ENCODE measurements around the gene COL11A2.

COL11A2 gene

DNA sequence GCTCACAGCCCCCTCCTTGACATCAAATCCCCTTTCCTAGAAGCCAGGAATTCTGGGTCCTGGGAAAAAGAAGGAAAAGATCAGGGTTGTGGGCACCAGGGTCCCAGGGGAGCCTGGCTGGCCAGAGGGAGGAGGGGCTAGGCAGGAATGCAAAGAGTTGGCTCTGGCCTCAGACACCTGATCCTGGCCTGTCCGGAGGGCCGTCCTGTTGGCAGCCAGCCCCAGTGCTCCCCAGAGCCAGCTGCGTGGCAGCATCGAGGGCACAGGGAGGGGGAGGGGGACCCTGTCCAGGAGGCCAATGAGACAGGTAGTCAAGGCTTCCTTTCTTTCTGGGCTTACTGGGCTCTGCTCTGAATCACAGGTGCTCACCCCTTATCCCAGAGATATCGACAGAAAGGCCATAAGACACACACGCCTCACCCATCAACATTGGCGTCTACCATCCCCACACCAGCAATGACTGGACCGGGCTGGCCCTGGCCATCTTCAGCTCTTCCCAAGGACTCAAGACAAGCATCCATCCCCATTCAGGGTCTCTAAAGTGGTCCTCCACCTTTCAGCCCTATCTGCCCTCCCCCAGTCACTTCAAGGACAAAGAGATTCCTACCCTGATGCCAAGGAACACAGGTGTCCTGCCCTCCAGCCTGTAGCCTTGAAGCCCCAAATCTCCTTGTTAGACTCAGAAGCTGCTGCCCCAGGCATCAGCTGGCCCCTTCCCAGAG is 723 bp downstream of the COL11A2 start:
- DNase-seq, result no peak

DNA sequence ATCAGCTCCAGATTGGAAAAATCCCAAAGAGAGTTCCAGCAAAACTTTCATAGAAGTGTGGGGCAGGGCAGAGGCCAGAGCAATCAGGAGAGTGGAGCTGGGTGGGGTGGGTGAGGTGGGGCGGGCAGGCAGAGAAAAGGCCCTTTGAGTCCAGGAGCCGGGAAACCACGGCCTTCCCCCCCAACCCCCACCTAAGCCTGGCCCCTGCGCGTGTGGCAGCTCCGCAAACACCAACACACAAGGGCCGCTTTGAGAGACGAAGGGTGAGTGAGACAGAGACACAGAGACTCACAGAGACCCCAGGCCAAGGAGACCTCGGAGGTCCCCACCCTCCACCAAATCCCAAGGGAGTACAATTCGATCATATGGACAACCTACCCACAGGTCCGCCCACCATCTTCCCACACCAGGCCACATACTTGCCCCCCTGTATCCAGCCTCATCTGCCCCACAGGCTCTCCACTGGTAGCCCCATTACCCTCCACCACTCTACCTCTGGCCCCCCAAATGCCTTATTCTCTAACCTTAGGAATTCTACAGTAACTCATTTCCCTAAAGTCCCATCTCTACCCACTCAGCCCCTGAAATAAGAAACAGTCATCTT is 1.7 kb downstream of the COL11A2 start:
- DNase-seq, result no peak

DNA sequence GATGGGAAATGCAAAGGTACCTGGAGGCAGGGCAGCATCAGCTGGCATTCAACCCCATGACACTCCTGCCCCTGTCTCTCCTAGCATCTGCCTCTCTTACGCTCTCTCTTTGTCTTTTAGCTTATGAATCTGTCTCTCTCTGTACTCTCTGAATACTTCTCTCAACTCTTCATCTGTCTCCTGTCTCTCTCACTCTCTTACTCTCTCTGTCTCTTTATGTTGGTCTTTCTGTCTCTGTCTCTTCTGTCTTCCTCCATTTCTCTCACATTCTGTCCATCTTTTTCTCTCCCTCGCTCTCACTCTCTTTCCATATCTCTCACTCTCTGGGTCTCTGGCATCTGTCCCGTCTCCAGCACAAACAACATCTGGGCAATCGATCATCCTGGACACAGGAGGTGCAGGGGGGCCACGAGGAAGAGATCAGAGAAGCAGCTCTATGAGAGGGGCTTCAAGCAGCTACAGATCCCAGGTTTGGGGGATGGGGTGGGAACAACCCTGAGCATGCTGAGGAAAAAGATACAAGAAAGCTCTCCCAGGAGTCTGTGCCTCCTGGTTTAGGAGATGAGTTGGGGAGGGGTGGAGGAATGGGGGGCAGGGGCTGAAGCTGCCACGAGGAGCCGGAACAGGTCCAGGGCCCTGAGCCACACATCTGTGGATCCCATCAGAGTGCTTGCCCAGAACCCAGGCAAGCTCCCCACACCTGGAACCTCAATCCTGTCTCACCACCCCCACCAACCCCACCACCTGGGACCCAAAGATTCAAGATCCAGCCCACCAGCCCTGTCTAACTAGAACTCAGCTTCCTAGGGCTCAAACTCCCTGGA is 2.4 kb downstream of the COL11A2 start:
- DNase-seq, result no peak

DNA sequence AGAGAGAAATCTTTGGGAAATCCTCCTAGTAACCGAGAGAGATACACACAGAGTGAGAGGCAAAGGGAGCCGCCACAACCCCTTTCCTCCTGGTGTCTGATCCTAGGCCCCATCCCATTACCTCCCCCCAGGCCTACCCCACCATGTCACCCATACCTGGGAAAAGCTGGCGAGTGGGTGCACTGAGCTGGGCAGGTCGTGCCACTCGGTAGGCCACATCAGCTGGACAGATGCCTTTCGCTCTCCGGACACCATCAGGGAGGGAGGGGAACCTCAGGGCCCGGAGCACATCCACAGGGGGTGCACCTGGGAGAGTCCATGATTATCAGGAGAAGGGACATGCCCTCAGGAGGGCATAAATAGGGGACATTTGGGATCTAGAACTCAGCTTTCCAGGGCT is 3.1 kb downstream of the COL11A2 start:
- DNase-seq, result no peak

DNA sequence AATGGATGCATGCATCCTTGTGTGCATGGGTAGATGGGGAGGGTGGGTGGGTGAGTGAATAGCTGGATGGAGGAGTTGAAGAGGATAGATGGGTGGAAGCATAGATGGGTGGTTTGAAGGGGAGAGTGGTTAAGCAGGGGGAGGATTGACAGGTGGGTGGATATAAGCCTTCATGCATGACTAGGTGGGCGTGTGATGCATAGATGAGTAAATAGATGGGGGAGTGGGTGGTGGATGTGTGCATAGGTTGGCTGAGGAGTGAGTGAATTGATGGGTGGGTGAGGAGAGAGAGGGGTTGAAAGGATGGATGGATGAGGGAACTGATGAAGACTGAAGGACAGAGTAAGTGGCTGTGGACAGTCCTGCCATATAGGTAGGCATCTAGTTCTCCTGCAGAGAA is 4.5 kb downstream of the COL11A2 start:
- DNase-seq, result no peak

DNA sequence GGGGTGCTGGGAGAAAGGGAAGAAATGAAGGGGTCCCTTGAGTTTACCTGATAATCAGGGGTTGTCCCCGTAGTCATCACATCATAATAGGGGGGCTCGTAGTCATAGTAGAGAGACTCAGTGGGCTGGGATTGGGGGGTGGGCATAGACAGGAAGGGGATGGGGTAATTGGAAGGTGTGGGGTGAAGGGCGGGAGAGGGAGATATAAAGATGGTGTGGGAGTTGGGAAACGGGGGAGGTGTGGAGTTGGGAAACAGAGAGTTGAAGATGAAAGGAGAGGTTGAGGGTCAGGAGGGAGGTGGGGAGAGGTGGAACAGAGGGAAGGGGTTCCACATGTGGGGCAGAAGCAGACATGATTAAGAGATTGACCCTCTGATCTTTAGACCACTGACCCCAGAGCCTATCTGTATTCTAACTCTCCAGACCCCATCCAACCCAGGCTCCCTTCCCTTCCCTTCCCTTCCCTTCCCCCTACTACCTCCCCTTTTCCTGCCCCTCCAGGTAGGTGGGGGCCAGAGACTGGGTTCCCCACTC is 6.5 kb downstream of the COL11A2 start:
- no peak for DNase-seq

DNA sequence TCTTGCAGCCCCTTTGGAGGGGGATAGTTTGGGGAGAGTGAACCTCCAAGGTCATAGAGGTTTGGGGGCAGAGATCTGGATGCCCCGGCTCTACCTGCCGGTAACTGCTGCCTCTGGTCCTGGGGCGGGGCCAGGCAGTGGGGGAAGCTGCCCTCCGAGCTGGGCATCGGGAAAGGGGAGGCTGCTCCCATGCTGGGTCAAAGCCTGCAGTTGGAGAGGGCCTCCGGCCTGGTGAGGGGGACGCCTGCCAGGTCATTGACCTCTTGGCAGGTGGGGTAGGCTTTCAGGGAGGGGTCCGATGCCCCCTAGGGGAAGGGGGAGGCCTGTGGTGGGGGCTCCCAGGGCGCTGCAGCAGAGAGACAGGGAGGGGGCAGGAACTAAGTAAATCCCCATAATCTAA is 7.1 kb downstream of the COL11A2 start:
- DNase-seq, result no peak

DNA sequence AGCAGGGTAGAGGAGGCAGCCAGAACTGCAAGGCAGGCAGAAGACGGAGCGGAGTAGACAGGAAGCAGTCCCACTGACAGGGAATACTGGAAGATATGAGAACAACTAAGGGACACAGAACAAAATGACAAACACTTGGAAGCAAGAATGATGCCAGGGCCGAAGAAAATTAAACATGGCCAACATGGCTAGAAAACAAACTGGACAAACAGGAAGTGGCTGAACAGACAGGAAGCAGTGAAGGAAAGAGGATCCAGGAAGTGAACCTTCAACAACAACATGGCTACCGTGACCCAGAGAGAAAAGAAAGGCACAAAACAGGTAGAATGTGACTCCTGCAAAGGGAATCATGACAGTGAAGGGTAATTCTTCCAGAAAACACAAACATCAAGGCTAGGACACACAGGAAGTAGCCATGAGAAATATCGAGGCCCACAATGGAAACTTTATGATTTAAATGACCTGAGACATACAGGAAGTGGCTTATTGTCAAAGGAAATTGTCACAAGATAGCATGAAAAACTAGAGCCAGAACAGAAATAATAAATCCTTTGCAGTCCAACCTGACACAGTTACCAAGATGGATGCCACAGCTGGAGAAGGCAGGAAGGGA is 9.1 kb downstream of the COL11A2 start:
- DNase-seq, result no peak

DNA sequence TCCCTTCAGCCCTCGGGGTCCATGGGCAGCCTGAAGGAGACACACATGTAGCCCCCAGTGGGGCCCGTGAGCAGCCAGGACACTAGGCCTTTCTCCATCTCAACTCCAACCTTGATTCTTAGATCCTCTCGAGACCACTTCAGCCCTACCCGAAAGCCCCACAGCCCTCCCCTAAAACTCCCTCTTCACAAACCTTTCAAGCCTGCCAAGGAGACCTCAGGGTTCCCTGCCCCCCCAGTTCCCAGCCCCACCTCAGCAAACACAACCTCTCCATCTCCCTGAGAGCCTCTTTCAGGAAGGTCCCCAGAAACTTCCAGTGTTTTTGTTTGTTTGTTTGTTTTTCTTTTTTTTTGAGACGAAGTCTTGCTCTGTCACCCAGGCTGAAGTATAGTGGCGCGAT is 11.1 kb downstream of the COL11A2 start:
- DNase-seq, result no peak

DNA sequence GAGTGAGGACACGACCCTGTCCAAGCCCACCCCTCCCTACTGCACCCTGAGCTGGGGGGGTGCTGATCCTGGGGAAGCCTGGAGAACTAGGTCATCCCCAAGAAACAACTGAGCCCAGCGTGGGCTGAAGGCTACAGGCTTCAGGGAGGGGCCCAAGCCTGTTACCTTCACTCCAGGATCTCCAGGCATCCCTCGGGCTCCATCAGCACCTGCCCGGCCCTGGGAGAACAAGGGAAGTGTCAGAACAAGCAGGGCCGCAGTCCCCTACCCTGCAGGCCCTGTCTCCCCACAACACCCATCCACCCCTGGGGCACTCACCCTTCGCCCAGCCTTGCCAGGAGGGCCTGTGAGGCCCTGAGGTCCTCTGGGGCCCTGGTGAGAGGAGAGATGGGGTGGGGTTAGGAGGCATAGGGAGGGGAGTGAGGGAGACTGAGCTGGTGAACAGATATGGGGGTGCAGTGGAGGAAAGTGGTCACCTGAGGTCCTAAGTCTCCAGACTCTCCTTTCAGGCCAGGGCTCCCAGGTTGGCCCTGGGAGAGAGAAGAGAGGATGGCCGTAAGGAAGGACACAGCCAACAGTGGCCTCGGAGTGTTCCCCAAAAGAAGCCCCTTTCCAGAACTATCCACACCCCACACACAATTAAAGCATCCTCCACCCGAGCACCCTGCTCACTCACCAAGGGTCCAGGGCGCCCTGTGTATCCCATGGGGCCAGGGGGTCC is 13.4 kb downstream of the COL11A2 start:
- no peak for DNase-seq

DNA sequence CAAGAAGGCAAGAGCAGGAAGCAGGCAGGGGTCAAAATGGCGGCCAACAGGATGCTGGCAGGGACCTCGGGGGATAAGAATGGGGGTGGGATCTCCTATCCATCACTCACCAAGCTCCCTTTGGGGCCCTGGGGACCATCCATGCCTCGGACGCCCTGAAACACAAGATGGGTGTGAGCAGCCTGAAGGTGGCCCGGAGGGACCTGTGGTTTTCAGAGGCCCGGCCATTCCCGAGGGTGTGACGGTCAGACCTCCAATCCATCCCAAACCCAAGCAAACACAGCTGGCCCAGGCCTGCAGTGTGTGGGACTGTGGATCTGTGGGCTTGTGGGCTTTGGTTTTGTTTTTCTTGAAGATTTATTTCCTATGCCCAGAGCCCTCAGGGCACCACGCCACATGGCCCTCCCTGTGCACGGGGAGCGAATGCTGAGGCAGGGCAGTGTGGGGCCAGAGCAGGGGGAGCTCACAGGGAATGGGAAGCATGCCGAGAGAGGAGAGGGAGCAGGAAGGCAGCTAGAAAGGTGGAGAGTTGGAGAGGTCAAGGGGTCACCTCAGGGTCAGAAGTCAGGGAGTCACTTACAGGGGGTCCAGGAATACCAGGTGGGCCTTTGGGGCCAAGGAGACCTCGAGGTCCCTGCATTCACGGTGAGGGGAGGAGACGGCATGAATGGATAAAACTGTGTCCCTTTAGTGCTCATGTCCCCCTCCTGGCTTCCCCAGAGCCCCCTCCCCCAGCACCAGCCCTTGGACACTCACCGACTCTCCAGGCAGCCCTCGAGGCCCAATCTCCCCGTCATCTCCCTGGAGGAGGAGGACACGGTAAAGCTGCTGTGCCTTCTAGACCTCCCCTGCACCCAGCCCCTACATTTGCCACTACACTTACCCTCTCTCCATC is 14.5 kb downstream of the COL11A2 start:
- no peak for DNase-seq

DNA sequence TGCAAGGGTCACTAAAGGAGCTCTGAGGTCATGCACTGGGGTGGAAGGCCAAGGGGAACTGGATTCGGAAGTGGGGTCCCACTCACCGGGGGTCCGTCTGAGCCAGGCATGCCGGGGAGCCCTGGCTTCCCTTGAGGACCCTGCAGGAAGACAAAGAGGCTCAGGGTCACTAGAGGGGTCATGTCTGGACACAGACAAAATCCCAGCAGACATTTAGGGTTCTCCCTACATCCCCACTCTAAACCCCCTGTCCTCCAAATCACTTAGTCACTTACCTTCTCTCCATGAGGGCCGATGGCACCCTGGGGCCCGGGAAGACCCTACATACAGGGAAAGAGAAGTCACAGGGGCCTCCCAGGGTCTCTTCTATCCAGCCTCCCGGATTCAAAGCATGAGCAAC is 15.4 kb downstream of the COL11A2 start:
- DNase-seq, result no peak

DNA sequence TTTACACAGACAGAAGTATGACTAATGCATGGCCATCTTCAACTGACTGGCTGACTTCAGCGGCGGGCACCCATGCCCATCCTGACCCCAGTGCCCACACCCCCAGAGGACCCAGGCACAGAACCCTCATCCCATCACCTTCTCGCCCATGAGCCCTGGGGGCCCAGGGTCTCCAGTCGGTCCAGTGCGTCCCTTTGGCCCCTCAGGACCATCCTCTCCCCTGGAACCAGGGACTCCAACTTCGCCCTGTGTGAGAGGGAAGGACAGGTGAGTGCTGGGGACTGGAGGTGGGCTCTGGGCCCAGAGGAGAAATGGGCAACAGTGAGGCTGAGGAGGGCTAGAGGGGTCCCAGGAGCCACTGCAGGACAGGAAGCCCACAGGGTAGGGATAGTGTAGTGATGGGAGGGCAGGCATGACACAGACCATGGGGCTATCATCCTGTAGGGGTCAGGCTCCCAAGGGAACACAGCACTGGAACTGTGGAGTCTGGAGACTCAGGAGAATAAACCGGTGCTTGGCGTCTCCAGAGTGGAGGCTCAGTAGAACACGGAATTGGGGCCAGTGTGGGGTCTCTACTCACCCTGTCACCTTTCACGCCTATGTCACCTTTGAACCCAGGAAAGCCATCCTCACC is 16.7 kb downstream of the COL11A2 start:
- DNase-seq, result no peak

DNA sequence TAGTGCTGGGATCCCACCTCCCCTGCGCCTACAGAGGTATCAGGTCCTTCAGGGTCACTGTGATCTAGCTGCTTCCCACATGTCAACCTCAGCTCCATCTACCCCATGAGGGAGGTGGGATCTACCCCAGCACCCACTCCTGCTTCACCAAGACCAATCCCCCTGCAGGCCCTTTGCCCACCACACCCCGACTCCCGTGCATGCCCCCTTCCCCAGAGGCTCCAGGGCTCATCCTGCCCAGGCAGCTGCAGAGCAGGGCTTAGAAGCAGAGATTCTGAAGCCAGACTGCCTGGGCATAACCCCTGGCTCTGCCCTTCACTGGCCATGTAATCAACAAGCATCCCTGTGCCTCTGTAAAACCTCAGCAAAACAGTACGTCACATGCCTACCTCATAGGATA is 17.5 kb downstream of the COL11A2 start:
- DNase-seq, result no peak

DNA sequence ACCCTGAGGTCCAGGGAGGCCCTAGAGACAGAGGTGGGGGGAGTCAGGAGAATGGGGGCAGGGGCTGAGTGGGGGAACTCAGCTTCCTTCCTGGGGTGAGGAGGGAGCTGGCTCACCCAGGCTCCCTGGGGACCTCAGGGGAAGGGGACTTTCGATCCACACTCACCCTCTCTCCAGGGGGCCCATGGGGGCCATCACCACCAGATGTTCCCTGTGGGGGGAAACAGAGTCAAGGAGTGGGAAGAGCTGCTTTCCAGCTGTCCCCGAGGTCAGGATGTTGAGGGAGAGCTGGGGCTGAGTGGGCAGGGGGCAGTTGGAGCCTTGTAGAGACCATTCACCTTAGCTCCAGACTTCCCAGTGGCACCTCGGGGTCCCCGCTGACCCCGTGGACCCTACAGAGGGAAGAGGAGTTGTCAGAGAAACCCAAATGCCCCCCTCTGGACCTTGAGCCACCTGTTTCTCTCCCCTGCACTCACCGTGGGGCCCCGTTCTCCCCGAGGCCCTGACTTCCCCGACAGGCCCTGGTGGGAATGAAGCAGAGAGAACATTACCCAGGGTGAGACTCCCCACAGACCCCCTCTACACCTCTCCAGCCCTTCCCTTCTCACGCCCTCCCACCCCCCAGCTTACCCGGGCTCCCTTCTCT is 18.6 kb downstream of the COL11A2 start:
- no peak for DNase-seq

DNA sequence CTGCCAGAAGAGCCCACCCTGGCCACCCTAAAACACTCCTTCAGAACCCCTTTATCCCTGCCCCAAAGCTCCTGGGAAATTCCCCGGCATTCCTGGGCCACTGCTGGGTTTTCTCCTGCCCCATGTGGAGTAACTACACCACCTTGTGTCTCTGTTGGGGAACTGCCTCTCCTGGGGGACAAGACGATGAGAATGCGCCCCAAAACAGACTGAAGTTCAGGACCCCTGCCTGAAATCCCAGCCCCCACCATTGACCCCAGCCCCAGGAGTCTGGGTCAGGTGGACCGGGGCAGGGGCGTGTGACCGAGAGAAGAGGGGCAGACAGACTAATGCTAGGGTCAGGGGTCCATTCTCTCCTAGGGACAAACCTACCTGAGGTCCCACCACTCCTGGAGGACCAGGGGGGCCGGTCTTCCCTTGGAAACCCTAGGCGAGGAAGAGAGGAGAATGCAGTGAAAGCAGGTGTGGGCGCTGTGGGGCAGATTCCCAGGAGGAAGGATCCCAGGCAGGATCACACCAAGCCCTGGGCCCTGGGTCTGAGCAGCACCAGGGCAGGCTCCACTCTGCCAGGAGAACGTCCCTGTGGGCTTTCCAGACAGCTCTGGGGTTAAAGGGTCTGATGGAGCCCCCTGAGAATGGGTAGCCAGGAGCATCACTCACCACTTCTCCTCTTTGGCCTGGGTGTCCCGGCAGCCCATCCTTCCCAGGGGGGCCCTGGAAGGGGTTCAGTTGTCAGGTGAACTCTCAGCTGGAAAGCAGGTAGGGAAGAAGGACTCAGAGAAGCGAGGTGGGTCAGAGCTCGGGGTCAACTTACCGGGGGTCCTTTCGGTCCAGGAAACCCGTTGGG is 19.4 kb downstream of the COL11A2 start:
- no peak for DNase-seq

DNA sequence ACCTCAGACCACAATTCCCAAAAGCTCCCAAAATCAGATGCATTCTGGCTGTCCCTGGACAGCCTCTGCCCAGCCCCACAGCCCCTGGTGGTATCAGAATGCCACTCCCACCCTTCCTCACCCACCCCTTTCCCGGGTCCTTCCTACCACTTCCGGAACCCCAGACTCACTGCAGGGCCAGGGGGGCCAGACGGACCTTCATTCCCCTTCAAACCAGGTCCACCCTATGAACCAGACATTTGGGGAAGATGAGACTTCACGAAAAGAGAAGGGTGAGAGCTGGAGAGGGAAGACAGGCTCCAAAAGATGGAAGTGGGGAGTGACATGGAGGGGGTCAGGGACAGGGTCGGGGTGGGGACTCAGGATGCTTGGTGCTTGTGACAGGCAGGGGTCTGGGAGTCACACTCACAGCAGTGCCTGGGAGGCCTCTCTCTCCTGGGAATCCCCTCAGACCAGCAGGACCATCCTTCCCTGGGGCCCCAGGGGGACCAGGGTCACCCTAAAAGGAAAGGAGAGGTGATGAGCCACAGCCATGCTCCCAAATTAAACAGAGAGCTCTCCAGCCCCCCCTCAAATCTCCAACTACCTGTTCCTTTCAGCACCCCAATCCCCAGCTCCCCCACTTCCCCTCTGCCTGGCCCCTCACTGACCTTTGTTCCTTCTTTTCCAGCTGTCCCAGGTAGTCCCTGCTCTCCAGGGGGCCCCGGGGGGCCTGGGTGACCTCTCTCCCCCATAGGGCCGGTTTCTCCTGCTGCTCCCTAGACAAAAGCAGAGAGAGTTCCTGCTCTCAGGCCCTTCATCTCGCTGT is 20.2 kb downstream of the COL11A2 start:
- DNase-seq, result no peak

DNA sequence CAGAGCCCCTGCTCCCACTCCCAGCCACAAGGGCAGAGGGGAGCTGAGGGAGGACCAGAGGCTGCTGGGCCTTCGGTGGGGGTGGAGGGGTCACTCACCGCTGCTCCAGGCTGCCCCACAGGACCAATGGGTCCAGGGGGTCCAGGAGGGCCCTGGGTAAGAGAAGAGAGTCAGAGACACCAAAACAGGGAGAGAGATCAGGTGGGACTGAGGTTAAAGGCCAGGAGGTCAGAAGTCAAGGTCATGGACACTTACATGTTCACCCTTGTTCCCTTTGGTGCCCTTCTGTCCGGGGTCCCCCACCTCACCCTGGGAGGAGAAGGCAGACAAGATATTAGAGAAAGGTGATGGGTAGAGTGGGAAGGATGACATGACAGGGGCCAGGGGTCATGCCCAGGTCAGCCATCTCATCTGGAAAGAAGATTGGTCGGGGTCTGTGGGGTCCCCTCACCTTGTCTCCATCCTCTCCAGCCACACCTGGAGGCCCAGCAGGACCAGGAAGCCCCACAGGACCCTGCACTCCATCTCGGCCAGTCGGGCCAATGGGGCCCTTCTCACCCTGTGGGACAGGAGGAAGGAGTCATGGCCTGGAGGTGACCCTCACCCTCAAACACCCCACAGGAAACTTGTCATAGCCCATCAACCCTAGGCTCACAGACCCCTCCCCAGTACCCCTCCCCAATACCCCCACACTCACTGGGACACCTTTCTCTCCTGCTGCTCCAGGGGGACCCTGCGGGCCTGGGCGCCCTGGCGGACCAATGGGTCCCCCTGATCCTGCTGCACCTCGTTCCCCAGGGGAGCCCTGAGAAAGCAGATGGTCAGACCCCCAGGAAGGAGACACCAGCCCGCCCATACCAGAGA is 21.0 kb downstream of the COL11A2 start:
- no peak for DNase-seq

All from DMS 273 treated with DMSO at 0.1 percent for 48 hours (cell line).